Measurements from ENCODE around the gene EGFR.

EGFR gene

GRCh38 chr7:55085511-55086412 lies 66.9 kb downstream of the EGFR start:
- no peak for DNase-seq

GRCh38 chr7:55086413-55087201 lies 67.8 kb downstream of the EGFR start:
- DNase-seq: peak; percentile 23

- DNase-seq: no peak
Measured at GRCh38 chr7:55087521-55087961, 68.7 kb downstream of the EGFR start.

- no peak for DNase-seq
Measured at GRCh38 chr7:55088107-55088506, 69.3 kb downstream of the EGFR start.

GRCh38 chr7:55088620-55089019 lies 69.8 kb downstream of the EGFR start:
- no peak for DNase-seq

- no peak for DNase-seq
Measured at GRCh38 chr7:55092186-55092974, 73.6 kb downstream of the EGFR start.

GRCh38 chr7:55092975-55093373 lies 74.2 kb downstream of the EGFR start:
- no peak for DNase-seq

- no peak for DNase-seq
Measured at GRCh38 chr7:55093674-55094073, 74.9 kb downstream of the EGFR start.

GRCh38 chr7:55094092-55094690 lies 75.4 kb downstream of the EGFR start:
- DNase-seq: no peak

GRCh38 chr7:55095672-55096071 lies 76.9 kb downstream of the EGFR start:
- DNase-seq: no peak

GRCh38 chr7:55096323-55096722 lies 77.5 kb downstream of the EGFR start:
- no peak for DNase-seq

GRCh38 chr7:55097100-55097499 lies 78.3 kb downstream of the EGFR start:
- no peak for DNase-seq

- DNase-seq: no peak
Measured at GRCh38 chr7:55099066-55099820, 80.4 kb downstream of the EGFR start.

- no peak for DNase-seq
Measured at GRCh38 chr7:55099821-55100543, 81.2 kb downstream of the EGFR start.

GRCh38 chr7:55100544-55101327 lies 81.9 kb downstream of the EGFR start:
- no peak for DNase-seq

GRCh38 chr7:55101359-55101758 lies 82.5 kb downstream of the EGFR start:
- DNase-seq: no peak

GRCh38 chr7:55104123-55104522 lies 85.3 kb downstream of the EGFR start:
- no peak for DNase-seq

GRCh38 chr7:55104712-55105433 lies 86.1 kb downstream of the EGFR start:
- no peak for DNase-seq

- DNase-seq: no peak
Measured at GRCh38 chr7:55105952-55106351, 87.1 kb downstream of the EGFR start.

- DNase-seq: no peak
Measured at GRCh38 chr7:55107946-55108345, 89.1 kb downstream of the EGFR start.
